BE2C (cell line): ENCODE measurements around the gene TP53AIP1.

Experiments
- DNase-seq: peaks from one replicate; pipeline ENCODE4 v3.0.0-alpha.2; 2020
- H3K27me3 ChIP-seq: fragments of 250-450 bp; sonication (Bioruptor Pico); 2 replicates; pipeline ENCODE4 v1.5.1; 2020; ENCODE audit warnings: mild to moderate bottlenecking
- H3K36me3 ChIP-seq: fragments of 250-450 bp; sonication (Bioruptor Pico); 2 replicates; pipeline ENCODE4 v1.5.1; 2020; ENCODE audit warnings: mild to moderate bottlenecking
- H3K4me1 ChIP-seq: fragments of 250-450 bp; sonication (Bioruptor Pico); 2 replicates; pipeline ENCODE4 v1.5.1; 2020
- H3K4me3 ChIP-seq: 2 replicates; pipeline ENCODE4 v1.5.1; 2011; ENCODE audit warnings: low read depth, low read length
- H3K9me3 ChIP-seq: fragments of 250-450 bp; sonication (Bioruptor Pico); 2 replicates; pipeline ENCODE4 v1.5.1; 2020
- CTCF ChIP-seq: IDR thresholded peaks from 2 replicates; pipeline ENCODE4 v1.5.1; 2012; ENCODE audit warnings: mild to moderate bottlenecking, low read depth, low read length

Gene TP53AIP1

GRCh38 chr11:128908391-128909246 lies 34.1 kb downstream of the TP53AIP1 start:
- Histone ChIP-seq H3K27me3 (peaks cover 12% of the 10 kb centered on the region), H3K4me3 (no peak overlapping the region), H3K4me1 (peaks cover 4% of the 10 kb centered on the region; the same call in 1 of the 2 replicates), H3K9me3 (no peaks in the 10 kb centered on the region), H3K36me3 (no peaks in the 10 kb centered on the region)
- DNase-seq: no peak
- TF ChIP-seq CTCF: no peak

GRCh38 chr11:128907585-128907984 lies 35.1 kb downstream of the TP53AIP1 start:
- no peak for DNase-seq
- Histone ChIP-seq H3K9me3 (no peaks in the 10 kb centered on the region), H3K36me3 (no peaks in the 10 kb centered on the region), H3K27me3 (peaks cover 21% of the 10 kb centered on the region), H3K4me3 (no peak overlapping the region), H3K4me1 (peaks cover 4% of the 10 kb centered on the region; the same call in 1 of the 2 replicates)
- no peak for TF ChIP-seq CTCF

GRCh38 chr11:128906185-128907050 lies 36.3 kb downstream of the TP53AIP1 start:
- H3K9me3 ChIP-seq: no peaks in the 10 kb centered on the region
- no peak overlapping the region for H3K4me3 ChIP-seq
- H3K27me3 ChIP-seq: peaks cover 33% of the 10 kb centered on the region
- no peak for TF ChIP-seq CTCF
- H3K36me3 ChIP-seq: no peaks in the 10 kb centered on the region
- no peak for DNase-seq
- H3K4me1 ChIP-seq: peaks cover 4% of the 10 kb centered on the region; the same call in 1 of the 2 replicates

GRCh38 chr11:128905345-128906184 lies 37.1 kb downstream of the TP53AIP1 start:
- Histone ChIP-seq H3K9me3 (no peaks in the 10 kb centered on the region), H3K4me3 (peak overlapping the region; percentile 48), H3K27me3 (peaks cover 36% of the 10 kb centered on the region), H3K4me1 (peaks cover 4% of the 10 kb centered on the region; the same call in 1 of the 2 replicates), H3K36me3 (no peaks in the 10 kb centered on the region)
- peak; percentile 49 for TF ChIP-seq CTCF
- DNase-seq: peak; percentile 49

- peaks cover 4% of the 10 kb centered on the region; the same call in 1 of the 2 replicates for H3K4me1 ChIP-seq
Observed at GRCh38 chr11:128904656-128905344, 37.9 kb downstream of the TP53AIP1 start.

More at GRCh38 chr11:128904656-128905344, 37.9 kb downstream of the TP53AIP1 start:
- Histone ChIP-seq H3K36me3 (no peaks in the 10 kb centered on the region), H3K4me3 (peak overlapping the region; percentile 48), H3K9me3 (no peaks in the 10 kb centered on the region), H3K27me3 (peaks cover 36% of the 10 kb centered on the region)
- no peak for TF ChIP-seq CTCF
- peak; percentile 51 for DNase-seq
